ENCODE data around the gene RAI1.

The RAI1 gene

DNA sequence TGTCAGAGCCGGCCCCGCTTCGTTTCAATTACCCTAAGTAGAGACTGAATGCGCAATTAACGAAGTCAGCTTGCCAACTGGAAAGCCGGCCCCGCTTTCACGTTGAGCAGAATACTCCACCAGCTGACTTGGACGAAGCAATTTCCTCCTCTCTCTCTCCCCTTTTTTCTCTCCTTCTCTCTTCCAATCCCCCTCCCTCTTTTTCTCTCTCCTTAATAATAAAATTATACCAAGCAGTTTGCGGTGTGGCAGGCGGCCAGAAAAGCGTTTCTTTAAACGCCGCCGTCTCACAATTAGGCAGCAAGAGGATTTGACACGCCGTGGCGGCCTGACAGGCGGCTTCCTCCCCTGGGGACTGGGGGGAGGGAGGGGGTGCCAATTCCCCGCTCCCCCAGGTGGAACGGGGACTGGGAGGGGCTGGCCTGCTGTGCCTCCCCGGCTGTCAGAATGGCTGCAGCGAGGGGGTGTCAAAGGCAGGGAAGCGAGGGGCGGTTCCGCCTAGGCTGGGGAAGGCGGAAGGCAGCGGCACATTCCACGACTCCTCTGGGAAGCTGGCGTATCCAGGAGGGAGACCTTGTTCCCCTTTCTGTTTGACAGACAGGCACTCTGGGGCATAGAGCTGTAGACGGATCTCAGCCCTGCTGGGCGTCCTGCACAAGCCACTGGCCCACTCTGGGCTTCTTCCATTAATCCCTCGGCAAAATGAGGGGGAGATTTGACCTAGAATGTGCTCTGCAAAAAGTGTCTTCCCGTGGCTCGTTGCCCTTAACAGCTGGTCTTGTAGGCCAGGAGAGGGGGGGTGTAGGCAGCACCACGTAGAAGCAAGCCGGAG is 102.8 kb downstream of the RAI1 start:
- H3K79me2 ChIP-seq: peaks cover 47% of the 10 kb centered on the region
- H3K4me3 ChIP-seq (ENCODE audit: low read depth, low read length): peak overlapping the region; percentile 59
- H3K4me2 ChIP-seq (ENCODE audit: low read length): peak overlapping the region; percentile 94
- no peak overlapping the region for H3K9ac ChIP-seq
- H3K27ac ChIP-seq: peak overlapping the region; percentile 86
- no peaks in the 10 kb centered on the region for H3K36me3 ChIP-seq (ENCODE audit: control insufficient read depth, insufficient read depth, low read length)
- H3K4me1 ChIP-seq: peaks cover 30% of the 10 kb centered on the region
- no peaks in the 10 kb centered on the region for H3K9me3 ChIP-seq (ENCODE audit: control insufficient read depth, low read length)
- H2AFZ ChIP-seq: peak overlapping the region; percentile 20
- TF ChIP-seq, protein P1, sequence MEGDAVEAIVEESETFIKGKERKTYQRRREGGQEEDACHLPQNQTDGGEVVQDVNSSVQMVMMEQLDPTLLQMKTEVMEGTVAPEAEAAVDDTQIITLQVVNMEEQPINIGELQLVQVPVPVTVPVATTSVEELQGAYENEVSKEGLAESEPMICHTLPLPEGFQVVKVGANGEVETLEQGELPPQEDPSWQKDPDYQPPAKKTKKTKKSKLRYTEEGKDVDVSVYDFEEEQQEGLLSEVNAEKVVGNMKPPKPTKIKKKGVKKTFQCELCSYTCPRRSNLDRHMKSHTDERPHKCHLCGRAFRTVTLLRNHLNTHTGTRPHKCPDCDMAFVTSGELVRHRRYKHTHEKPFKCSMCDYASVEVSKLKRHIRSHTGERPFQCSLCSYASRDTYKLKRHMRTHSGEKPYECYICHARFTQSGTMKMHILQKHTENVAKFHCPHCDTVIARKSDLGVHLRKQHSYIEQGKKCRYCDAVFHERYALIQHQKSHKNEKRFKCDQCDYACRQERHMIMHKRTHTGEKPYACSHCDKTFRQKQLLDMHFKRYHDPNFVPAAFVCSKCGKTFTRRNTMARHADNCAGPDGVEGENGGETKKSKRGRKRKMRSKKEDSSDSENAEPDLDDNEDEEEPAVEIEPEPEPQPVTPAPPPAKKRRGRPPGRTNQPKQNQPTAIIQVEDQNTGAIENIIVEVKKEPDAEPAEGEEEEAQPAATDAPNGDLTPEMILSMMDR (IDR thresholded peaks at IDR 0.05): no peak
- no peaks in the 10 kb centered on the region for H3K27me3 ChIP-seq (ENCODE audit: control insufficient read depth, insufficient read depth, low read length)

DNA sequence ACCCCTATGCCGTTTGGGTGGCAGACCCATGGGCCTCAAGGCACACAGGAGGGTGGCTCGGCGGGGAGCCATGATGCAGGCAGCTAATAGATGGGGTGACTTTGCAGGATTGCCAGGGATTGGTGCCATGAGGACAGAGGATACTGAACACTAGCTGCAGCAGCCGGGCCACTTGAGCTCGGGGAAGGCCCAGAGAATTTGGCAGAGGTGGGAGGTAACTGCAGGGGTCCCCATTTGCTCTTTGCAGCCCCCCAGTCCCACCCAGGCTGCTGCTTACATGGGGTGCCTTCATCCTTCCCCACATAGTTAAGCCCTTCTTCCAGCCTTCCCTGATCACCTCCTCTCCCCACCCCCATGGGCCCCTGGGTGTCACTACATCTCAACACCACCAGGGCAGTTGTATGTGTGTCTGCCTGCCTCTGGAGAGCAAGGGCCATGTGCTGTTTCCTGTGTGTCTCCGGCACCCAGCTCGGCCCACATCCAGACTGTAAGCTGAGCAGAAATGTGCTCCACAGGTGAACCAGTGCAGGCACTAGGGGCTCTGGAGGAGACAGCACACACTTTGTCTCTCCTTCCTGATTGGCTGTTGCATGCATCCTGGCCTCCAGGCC is 103.5 kb downstream of the RAI1 start:
- Histone ChIP-seq H2AFZ (no peak overlapping the region), H3K9ac (no peak overlapping the region), H3K4me1 (peaks cover 30% of the 10 kb centered on the region), H3K9me3 (ENCODE audit: control insufficient read depth, low read length) (no peaks in the 10 kb centered on the region), H3K27me3 (ENCODE audit: control insufficient read depth, insufficient read depth, low read length) (no peaks in the 10 kb centered on the region), H3K79me2 (peaks cover 53% of the 10 kb centered on the region), H3K36me3 (ENCODE audit: control insufficient read depth, insufficient read depth, low read length) (no peaks in the 10 kb centered on the region), H3K4me3 (ENCODE audit: low read depth, low read length) (no peak overlapping the region), H3K4me2 (ENCODE audit: low read length) (peak overlapping the region; percentile 94), H3K27ac (no peak overlapping the region)
- TF ChIP-seq, protein P1 (IDR thresholded peaks at IDR 0.05): peak; percentile 18

DNA sequence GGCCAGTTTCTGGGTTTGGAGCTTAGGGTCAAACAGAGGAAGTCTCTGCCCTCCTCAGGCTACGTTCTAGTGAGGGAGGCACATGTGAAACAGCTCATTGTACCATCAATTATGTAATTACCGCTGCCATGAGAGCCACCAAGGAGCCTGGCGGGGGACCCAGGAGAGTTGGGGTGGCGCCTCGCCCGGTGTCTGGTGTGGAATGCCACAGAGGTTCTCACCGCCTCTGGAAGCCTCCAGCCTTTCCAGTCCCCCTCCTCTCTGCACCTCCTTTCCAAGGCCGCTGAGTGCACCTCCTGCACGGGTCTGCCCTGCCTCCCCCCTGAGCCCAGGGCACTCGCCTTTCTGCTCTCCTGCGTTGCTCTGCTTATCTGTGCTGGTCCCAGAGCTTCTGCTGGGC is 104.1 kb downstream of the RAI1 start:
- no peak overlapping the region for H3K4me2 ChIP-seq (ENCODE audit: low read length)
- no peaks in the 10 kb centered on the region for H3K27me3 ChIP-seq (ENCODE audit: control insufficient read depth, insufficient read depth, low read length)
- H3K36me3 ChIP-seq (ENCODE audit: control insufficient read depth, insufficient read depth, low read length): no peaks in the 10 kb centered on the region
- no peaks in the 10 kb centered on the region for H3K9me3 ChIP-seq (ENCODE audit: control insufficient read depth, low read length)
- no peak overlapping the region for H2AFZ ChIP-seq
- TF ChIP-seq, protein P1 (IDR thresholded peaks at IDR 0.05): no peak
- peaks cover 54% of the 10 kb centered on the region for H3K79me2 ChIP-seq
- H3K4me3 ChIP-seq (ENCODE audit: low read depth, low read length): no peak overlapping the region
- H3K27ac ChIP-seq: no peak overlapping the region
- peaks cover 30% of the 10 kb centered on the region for H3K4me1 ChIP-seq
- H3K9ac ChIP-seq: no peak overlapping the region

DNA sequence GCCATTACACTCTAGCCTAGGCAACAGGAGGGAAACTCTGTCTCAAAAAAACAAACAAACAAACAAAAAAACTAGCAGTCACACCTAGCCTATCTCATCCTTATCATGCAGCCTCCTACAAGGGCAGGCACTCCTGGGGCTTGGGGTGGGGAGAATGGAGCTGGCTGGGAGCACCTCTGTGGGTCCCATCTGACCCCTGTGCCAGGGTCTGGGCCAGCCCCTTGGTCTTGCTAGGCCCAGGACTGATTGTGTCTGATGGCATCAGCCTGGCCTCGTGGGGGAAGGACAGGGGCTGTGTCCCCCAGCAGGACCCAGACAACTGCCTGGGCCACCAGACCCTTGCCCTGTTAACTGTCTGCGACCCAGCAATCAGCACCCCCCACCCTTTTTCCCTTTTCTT is 105.7 kb downstream of the RAI1 start:
- Histone ChIP-seq H3K4me3 (ENCODE audit: low read depth, low read length) (no peak overlapping the region), H3K9me3 (ENCODE audit: control insufficient read depth, low read length) (no peaks in the 10 kb centered on the region), H3K9ac (no peak overlapping the region), H3K4me1 (peaks cover 30% of the 10 kb centered on the region), H3K79me2 (peaks cover 55% of the 10 kb centered on the region), H3K36me3 (ENCODE audit: control insufficient read depth, insufficient read depth, low read length) (no peaks in the 10 kb centered on the region), H3K27me3 (ENCODE audit: control insufficient read depth, insufficient read depth, low read length) (no peaks in the 10 kb centered on the region), H3K27ac (no peak overlapping the region), H3K4me2 (ENCODE audit: low read length) (no peak overlapping the region), H2AFZ (no peak overlapping the region)
- TF ChIP-seq, protein P1 (IDR thresholded peaks at IDR 0.05): no peak
